GM12878 (cell line): Measurements from ENCODE around the gene ATOH7.

Experiments used
- SMAD5 ChIP-seq: IDR thresholded peaks from 2 replicates; pipeline ENCODE4 v1.6.1; 2016; ENCODE audit warnings: antibody characterized with exemption, low read depth
- TF ChIP-seq, protein P1 (sequence below), 3 experiments: IDR thresholded peaks in 2 of 3; conservative IDR thresholded peaks in 1 of 3; 2 replicates each; pipeline ENCODE4 v1.5.1; 2011; ENCODE audit warnings: low read depth in 3 of 3, low read length in 3 of 3, mild to moderate bottlenecking in 3 of 3, control low read depth in 2 of 3, moderate library complexity in 2 of 3, inconsistent platforms in 1 of 3, mixed read lengths in 1 of 3; ENCODE audit not compliant: control insufficient read depth in 2 of 3, insufficient read depth in 1 of 3; ENCODE audit errors: extremely low read depth in 1 of 3

DNA sequence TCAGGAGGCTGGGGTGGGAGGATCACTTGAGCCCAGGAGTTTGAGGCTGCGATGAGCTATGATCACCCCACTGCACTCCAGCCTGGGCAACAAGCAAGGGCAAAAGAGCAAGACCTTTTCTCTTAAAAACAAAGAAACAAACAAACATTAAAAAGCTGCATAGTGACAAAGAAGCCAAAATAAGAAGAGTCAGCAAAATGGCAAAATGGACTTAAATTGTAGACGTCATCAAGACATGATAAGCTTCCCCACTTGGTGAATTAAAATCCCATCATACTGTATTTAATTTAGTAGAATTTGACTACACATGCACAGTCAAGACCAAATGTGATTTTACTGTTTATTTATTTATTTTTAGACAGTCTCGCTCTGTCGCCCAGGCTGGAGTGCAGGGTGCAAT, 48.8 kb upstream of the ATOH7 start:
- TF ChIP-seq, protein P1, sequence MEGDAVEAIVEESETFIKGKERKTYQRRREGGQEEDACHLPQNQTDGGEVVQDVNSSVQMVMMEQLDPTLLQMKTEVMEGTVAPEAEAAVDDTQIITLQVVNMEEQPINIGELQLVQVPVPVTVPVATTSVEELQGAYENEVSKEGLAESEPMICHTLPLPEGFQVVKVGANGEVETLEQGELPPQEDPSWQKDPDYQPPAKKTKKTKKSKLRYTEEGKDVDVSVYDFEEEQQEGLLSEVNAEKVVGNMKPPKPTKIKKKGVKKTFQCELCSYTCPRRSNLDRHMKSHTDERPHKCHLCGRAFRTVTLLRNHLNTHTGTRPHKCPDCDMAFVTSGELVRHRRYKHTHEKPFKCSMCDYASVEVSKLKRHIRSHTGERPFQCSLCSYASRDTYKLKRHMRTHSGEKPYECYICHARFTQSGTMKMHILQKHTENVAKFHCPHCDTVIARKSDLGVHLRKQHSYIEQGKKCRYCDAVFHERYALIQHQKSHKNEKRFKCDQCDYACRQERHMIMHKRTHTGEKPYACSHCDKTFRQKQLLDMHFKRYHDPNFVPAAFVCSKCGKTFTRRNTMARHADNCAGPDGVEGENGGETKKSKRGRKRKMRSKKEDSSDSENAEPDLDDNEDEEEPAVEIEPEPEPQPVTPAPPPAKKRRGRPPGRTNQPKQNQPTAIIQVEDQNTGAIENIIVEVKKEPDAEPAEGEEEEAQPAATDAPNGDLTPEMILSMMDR (IDR thresholded peaks at IDR 0.05 in 2 of 3, conservative IDR thresholded peaks at IDR 0.05 in 1 of 3; ENCODE audit: control insufficient read depth in 2 of 3, extremely low read depth in 1 of 3, insufficient read depth in 1 of 3, low read depth in 3 of 3, low read length in 3 of 3): no peak
- no peak for TF ChIP-seq SMAD5
